GM12891 (cell line): ENCODE results near the gene SORL1.

Experiments used
- PAX5 ChIP-seq: IDR thresholded peaks from 2 replicates; pipeline ENCODE4 v1.6.1; 2011; ENCODE audit warnings: low read length, moderate library complexity, mild to moderate bottlenecking; ENCODE audit not compliant: insufficient read depth, severe bottlenecking
- POLR2A ChIP-seq: IDR thresholded peaks from 2 replicates; pipeline ENCODE4 v1.6.1; 2011; ENCODE audit warnings: low read depth, low read length, control low read depth
- POLR2AphosphoS5 ChIP-seq: IDR thresholded peaks from 2 replicates; pipeline ENCODE4 v1.6.1; 2011; ENCODE audit warnings: low read depth, low read length, control low read depth
- POU2F2 ChIP-seq: IDR thresholded peaks from 2 replicates; pipeline ENCODE4 v1.6.1; 2011; ENCODE audit warnings: low read depth, mild to moderate bottlenecking, control low read depth, low read length, moderate library complexity
- SPI1 ChIP-seq: IDR thresholded peaks from 2 replicates; pipeline ENCODE4 v1.6.1; 2011; ENCODE audit warnings: low read depth, low read length, control low read depth
- TAF1 ChIP-seq: IDR thresholded peaks from 2 replicates; pipeline ENCODE4 v1.6.1; 2011; ENCODE audit warnings: low read depth, low read length, control low read depth

DNA sequence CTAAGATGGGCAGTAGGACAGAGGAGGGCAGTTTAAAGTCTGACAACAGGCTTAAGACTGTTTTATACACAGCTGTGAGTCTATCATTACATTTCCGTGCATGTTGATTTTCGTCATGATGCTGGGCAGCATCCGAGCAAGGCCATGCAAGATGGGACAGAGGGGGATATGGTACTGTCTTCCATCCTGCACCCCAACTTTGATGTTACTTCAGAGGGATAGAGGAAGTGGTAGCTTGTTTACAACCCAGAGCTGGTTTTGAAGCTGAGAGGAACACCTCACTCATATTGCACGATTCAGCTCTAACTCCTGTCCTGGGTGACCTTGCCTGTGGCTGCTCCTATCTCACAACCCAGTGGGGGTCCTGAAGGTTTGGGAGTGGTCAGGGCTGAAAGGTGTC, 3.0 kb upstream of the SORL1 start:
- TF ChIP-seq POLR2AphosphoS5 (no peak), PAX5 (no peak), SPI1 (peak; percentile 91), POLR2A (no peak), TAF1 (no peak; the same call in 1 of the 2 replicates), POU2F2 (no peak)
